GM12864 (cell line): Measurements from ENCODE around the gene KIF6.

Experiments used
- DNase-seq: peaks from one replicate; pipeline ENCODE4 v3.0.0-alpha.2; 2011; ENCODE audit warnings: low read depth
- H3K4me3 ChIP-seq: 2 replicates; pipeline ENCODE4 v1.5.1; 2011; ENCODE audit warnings: mild to moderate bottlenecking, low read depth, low read length, control low read depth
- TF ChIP-seq, protein P1 (sequence below): IDR thresholded peaks from 2 replicates; pipeline ENCODE4 v1.5.1; 2011; ENCODE audit warnings: low read depth, mild to moderate bottlenecking, moderate library complexity, low read length, control low read depth, inconsistent platforms; ENCODE audit errors: missing control alignments

KIF6 gene

DNA sequence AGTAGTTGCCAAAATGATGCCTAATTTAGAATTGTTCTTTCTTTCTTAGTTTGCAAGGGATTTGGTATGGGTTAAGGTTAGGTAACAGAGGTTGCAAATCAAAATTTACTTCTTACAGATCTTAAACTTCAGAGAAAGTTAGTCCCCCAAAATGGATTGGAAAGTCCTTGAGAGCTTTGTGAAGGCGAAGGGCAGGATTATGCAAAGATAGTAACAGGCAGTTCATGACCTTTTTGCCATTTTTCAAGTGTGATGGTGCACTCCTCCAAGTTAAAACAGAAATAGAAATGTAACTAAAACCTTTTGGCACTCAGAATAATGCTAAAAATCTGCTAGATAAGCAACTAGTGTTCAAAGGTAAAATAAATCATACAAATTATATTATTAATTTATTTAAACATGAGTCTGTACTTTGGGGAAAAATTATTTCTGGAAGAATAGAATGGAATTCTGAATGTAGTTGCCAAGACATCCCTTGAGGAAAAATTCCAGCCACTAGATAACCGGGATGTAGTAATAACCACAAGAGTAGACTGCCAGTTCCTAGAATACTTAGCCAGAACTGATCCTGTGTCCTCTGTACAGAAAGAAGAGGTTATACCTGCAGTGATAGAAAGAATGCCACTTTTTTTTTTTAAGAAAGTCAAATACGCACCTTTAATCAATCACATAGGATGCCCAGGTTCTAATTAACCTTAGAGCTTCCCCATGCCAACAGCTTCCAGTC lies 35.2 kb upstream of the KIF6 start:
- DNase-seq: no peak
- no peak overlapping the region for H3K4me3 ChIP-seq
- TF ChIP-seq, protein P1, sequence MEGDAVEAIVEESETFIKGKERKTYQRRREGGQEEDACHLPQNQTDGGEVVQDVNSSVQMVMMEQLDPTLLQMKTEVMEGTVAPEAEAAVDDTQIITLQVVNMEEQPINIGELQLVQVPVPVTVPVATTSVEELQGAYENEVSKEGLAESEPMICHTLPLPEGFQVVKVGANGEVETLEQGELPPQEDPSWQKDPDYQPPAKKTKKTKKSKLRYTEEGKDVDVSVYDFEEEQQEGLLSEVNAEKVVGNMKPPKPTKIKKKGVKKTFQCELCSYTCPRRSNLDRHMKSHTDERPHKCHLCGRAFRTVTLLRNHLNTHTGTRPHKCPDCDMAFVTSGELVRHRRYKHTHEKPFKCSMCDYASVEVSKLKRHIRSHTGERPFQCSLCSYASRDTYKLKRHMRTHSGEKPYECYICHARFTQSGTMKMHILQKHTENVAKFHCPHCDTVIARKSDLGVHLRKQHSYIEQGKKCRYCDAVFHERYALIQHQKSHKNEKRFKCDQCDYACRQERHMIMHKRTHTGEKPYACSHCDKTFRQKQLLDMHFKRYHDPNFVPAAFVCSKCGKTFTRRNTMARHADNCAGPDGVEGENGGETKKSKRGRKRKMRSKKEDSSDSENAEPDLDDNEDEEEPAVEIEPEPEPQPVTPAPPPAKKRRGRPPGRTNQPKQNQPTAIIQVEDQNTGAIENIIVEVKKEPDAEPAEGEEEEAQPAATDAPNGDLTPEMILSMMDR: no peak

DNA sequence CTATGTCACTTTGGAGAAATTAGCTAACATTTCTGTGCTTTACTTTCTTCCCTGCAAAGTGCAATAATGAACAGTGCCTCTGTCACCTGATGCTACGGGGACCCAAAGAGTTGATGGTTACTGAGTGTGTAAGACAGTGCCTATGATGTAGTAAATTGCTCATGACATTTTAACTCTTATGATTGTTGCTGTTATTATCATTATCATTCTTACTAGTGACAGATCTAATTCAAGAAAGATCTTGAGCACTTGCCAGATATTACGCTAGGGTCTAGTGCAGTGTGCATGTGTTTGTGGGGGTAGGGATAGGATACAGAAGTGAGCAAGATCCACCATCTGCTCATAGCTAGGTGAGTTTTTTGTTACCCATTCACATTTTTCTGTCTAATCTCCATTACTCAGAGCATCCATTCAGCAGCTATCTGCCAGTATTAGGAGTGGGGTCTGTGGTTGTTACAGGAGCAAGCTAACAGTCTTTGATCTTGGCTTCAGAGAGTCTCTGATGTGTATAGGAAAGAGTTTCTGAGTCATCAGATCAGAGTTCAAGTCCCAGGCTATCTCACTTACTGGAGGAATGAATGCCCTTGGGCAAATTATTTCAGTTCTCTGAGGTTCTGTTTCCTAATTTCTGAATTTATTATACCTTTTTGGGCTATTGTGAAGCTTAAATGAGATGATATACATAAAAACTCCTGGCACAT lies 33.8 kb upstream of the KIF6 start:
- TF ChIP-seq, protein P1: no peak
- DNase-seq: no peak
- H3K4me3 ChIP-seq: no peak overlapping the region

DNA sequence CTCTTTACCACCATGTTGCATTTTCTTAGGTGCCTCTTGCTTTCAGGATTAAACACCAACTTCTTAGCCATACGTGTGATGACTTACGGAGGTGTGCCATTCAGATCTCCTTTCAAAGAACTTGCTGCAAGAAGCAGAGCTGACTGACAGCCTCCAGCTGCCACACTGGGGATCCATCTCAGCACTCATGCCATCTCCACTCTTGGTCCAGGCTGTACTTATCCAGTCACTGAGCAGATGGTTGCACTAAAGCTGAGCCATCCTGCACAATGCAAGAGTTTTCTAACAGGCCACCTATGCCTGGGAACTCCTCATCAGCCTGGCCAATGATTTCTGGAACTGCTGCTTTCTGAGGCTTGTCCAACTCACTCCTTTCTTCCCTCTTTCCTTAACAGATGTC lies 31.4 kb upstream of the KIF6 start:
- no peak for DNase-seq
- TF ChIP-seq, protein P1: no peak
- no peak overlapping the region for H3K4me3 ChIP-seq

DNA sequence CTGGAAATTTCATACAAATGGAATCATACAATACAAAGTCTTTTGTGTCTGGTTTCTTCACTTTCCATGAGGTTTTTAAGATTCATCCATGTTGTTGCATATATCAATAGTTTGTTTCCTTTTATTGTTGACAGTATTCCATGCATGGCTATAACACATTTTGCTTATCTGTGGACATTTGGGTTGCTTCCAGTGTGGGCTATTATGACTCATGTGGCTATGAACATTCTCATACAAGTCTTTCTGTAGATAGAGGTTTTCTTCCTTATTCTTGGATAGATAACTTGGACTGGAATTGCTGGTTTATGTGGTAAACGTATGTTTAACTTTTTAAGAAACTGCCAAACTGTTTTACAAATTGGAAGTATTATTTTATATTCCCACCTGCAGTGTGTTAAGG lies 30.0 kb upstream of the KIF6 start:
- TF ChIP-seq, protein P1: no peak
- H3K4me3 ChIP-seq: no peak overlapping the region
- DNase-seq: no peak

DNA sequence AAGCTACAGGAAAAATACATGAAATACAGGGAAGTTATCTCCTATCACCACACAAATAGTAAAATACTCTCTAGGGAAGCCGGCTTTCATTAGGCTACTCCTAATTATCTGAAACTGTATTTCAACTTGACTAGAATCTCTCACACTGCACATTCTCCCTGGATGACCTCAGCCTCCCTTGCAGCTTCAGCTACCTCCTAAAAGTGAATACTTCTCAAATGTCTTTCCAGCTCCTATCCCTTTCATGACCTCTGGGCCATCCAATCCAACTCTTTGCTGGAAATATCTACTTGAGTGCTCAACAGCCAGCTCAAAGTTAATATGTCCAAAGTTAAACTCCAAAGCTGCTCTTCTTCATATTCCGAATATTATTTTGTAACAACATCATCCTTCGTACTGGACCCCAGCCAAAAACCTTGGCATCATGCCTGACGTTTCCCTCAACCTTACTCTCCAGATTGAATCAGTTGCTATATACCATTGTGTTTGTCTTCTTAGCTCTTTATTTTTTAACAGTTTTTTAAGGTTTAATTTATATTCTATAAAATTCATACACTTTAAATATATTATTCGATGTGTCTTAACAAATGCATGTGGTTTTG lies 29.4 kb upstream of the KIF6 start:
- no peak overlapping the region for H3K4me3 ChIP-seq
- TF ChIP-seq, protein P1: no peak
- DNase-seq: no peak

DNA sequence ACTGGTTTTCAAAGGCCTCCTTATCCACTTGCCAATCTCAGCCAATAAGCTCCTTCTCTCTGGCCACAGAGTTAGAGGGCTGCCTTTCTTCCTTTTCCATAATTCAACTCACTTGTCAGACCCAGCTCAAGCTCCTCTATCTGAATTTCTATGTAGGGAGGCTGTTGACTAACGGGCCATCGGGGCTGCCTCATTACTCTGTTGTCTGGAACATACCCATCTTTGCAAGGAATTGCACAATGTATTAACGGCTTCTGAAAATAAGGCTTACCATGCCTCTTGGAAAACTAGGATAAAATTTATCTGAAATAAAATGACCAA lies 28.5 kb upstream of the KIF6 start:
- DNase-seq: no peak
- TF ChIP-seq, protein P1: no peak

More for the DNA sequence above, 28.5 kb upstream of the KIF6 start:
- H3K4me3 ChIP-seq: no peak overlapping the region
